ENCODE measurements around the gene ABCA5.
A peak's percentile ranks its signal among the peaks of the same experiment; 100 is the strongest.

The ABCA5 gene, protein sequence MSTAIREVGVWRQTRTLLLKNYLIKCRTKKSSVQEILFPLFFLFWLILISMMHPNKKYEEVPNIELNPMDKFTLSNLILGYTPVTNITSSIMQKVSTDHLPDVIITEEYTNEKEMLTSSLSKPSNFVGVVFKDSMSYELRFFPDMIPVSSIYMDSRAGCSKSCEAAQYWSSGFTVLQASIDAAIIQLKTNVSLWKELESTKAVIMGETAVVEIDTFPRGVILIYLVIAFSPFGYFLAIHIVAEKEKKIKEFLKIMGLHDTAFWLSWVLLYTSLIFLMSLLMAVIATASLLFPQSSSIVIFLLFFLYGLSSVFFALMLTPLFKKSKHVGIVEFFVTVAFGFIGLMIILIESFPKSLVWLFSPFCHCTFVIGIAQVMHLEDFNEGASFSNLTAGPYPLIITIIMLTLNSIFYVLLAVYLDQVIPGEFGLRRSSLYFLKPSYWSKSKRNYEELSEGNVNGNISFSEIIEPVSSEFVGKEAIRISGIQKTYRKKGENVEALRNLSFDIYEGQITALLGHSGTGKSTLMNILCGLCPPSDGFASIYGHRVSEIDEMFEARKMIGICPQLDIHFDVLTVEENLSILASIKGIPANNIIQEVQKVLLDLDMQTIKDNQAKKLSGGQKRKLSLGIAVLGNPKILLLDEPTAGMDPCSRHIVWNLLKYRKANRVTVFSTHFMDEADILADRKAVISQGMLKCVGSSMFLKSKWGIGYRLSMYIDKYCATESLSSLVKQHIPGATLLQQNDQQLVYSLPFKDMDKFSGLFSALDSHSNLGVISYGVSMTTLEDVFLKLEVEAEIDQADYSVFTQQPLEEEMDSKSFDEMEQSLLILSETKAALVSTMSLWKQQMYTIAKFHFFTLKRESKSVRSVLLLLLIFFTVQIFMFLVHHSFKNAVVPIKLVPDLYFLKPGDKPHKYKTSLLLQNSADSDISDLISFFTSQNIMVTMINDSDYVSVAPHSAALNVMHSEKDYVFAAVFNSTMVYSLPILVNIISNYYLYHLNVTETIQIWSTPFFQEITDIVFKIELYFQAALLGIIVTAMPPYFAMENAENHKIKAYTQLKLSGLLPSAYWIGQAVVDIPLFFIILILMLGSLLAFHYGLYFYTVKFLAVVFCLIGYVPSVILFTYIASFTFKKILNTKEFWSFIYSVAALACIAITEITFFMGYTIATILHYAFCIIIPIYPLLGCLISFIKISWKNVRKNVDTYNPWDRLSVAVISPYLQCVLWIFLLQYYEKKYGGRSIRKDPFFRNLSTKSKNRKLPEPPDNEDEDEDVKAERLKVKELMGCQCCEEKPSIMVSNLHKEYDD (N-terminal part only)

DNA sequence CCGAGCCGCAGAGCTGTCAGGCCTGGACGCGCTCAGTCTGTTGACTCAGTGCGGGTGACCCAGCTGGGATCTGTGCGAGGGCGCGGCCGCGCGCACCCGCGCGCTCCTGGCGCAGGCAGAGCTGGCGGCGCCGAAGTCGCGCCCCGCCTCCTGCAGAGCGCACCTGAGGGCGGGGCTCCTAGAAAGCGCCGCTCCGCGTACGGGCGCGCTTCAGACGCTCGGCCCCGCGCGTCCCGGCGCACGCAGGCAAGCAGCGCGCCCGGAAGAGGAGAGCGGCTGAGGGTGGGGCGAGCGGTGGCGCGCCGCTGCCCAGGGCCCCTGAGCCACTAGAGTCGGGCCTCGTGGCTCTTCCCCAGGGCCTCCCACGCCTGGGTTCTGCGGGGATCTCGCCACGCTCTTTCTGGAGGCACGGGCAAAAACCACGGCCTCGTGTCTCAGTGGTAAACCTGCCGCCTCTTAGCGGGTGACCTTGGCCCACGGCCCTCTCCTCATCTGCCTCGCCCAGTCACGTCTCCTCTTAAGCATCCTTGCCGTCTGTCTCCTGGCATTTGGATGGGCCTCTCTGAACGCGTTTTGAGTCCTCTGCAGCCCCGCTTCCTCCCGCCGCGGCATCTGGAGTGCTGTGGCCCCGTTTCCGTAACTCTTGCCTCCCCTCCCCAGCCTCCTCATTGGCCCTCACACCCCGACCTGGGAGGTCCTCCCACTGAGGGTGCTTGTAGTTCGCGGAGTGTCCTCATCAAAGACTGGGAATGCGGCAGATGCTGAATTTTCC is at the start of gene ABCA5:
TSS of gene ABCA5 (minus strand) at position 74 of the 772 bp plus-strand sequence. CDS start 12,718 bp downstream, outside the sequence.
- DNase-seq: peak; percentile 33

DNA sequence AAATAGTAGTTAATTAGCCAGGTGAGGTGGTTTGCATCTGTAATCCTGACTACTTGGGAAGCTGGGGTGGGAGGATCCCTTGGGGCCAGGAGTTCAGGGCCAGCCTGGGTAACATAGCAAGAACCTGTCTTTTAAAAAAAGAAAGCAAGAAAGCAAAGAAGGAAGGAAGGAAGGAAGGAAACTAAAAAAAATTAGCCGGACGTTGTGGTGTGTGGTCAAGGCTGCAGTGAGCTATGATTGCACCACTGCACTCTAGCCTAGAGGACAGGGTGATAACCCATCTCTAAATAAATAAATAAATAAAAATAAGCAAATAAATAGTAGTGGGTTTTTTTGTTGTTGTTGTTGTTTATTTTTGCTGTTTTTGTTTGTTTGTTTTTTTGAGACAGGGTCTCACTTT is 48.3 kb upstream of the ABCA5 start:
- no peak for DNase-seq

GRCh38 chr17:69373069-69373468 is 46.1 kb upstream of the ABCA5 start:
- DNase-seq: no peak

DNA sequence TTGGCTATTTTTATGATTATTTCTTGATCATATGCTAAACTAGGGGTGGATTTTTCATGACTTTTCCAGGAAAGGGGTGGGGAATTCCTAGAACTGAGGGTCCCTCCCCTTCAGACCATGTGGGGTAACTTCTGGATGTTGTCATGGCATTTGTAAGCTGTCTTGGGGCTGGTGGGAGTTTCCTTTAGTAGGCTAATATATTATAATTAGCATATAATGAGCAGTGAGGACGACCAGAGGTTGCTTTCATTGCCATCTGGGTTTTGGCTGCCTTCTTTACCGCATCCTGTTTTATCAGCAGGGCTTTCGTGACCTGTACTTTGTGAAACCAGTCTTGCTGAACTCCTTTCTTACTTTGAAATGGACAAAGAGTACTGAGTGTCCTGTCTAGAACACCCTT is 40.4 kb upstream of the ABCA5 start:
- no peak for DNase-seq

DNA sequence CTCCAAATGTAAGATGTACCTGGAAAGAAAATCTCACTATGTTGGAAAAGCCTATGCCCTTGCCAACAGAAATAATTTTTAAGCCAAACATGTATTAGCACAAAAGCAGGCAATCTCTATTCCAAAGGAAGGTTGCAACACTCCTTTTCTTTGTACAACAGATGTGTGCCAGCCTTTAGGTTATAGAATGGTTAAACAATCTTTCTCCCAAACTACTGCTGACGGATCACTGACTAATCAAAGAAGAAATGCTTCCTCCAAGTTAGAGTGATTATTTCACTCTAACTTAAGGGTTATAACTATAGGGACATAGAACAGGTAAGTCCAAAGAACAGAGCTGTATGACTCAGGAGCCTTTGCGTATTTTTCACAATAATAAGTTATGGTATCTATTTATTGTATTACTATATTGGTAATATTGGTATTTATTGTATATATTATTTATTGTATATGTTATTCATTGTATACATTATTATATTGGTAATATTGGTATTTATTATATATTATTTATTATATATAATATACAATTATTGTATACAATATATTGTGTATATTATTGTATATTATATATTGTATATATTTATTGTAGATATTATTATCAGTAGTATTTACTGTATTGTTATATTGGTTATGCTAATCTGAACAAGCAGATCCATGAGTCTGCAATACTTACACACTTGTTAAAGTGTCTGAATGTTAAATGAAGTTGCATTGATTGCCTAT is 36.7 kb upstream of the ABCA5 start:
- no peak for DNase-seq

DNA sequence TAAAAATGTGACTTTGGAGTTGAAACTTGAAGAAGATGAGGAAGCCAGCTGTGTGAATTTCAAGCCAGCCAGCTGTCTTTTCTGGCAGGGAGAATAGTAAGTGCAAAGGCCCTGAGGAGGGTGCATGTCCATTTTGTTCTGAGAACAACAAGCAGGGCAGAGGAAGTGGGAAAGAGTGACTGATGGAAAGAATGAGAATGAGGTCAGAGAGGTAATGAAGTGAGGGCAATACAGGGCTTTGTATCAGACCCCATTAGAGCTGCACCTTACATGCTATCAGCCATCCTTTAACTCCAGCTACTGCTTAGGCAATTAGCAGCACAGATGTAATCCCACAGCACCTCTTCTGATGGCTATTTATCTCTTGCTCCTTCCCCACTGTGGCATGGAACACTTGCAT is 34.2 kb upstream of the ABCA5 start:
- DNase-seq: no peak

DNA sequence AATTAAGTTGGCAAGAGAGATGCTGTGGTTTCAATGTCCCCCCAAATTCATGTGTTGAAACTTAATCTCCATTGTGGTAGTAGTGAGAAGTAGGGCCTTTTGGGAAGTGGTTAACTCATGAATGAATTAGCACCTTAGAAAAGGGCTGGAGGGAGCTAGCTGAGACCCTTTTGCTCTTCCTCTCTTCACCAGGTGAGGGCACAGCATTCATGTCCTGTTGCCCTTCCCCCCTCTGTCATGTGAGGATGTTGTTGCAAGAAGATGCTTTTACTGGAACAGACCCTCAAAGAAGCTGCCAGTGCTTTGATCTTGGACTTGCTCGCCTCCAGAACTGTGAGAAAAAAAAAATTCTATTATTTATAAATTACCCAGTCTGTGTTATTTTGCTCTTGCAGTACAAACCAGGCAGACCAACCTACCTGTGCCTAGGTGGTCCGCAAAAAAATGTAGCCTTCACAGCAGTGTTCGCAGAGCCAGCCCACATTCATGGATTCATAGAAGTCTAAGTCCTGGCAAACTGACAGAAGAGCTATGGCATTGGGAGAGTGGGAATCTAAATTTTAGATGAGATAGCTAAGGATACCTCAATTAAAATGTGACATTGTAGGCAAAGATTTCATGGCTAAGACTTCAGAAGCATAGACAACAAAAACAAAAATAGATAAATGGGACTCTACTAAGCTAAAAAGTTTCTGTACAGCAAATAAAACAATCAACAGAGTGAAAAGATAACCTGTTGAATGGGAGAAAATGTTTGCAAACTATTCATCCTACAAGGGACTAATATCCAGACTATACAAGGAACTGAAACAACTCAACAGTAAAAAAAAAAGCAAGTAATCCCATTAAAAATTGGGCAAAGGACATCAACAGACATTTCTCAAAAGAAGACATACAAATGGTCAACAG is 32.0 kb upstream of the ABCA5 start:
- no peak for DNase-seq

DNA sequence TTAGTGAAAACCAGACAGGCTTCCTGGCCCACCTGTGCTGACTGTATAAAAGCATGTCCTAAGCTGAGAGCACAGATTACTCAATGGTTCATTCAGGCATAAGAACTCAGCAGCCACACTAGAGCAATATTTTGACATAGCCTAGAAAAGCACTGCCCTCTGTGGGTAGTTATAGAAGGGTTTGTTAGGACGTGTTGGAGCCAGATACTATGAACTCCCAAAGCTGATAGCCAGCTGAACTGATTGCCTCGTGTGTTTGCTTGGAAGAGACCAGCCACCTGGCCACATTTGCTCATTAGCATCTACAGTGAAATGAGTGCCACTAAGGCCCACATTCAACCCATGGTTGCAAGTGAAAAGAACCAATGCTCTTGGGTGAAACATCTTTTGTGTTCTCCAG is 30.8 kb upstream of the ABCA5 start:
- DNase-seq: no peak

DNA sequence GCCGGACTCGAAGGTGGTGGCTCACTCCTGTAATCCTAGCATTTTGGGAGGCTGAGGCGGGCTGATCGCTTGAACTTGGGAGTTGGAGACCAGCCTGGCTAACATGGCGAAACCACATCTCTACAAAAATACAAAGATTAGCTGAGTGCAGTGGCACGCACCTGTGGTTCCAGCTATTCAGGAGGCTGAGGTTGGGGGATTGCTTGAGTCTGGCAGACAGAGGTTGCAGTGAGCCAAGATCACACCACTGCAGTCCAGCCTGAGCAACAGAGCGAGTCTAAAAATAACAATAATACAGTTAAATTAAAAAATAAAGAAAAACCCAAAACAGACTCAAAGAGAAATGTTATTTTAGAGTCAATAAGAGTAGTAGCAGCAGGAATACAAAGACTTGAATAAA is 29.7 kb upstream of the ABCA5 start:
- no peak for DNase-seq

GRCh38 chr17:69350911-69351310 is 24.0 kb upstream of the ABCA5 start:
- DNase-seq: no peak

GRCh38 chr17:69348429-69348828 is 21.5 kb upstream of the ABCA5 start:
- no peak for DNase-seq

GRCh38 chr17:69346766-69347165 is 19.8 kb upstream of the ABCA5 start:
- no peak for DNase-seq

- no peak for DNase-seq
These were observed 18.0 kb upstream of the ABCA5 start for GRCh38 chr17:69344939-69345338.

DNA sequence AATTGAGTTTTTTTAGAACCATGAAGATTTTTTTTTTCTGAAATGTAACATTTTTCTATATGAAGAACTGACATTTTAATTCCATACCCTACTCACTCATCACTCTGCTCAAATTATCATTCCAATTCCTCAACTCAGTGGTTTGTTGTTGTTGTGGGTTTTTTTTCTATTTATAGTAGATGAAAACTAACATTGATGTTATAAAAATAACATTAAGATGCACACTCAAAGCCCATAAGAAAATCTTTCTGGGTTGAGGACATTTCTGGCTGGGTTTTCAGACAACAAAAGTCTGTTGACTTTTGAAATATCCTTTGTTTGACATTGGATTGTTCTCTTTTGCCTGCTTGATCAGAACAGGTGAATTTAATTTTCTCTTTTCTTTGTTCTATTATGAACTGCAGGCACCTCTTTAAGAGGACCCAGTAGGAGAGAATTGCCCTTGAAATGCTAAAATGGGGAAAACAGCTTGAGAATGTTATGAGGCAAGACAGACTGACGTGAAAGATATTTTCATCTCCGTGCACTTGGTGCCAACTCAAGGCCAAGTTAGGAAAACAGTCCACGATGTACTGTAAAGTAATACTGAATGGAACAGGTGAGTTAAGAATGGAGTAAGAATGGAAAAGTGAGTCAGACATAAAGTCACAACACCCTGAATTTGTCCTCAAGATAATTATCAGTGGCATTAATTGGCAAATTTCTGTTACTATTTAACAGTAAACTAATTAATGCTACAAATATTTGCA is 16.1 kb upstream of the ABCA5 start:
- DNase-seq: no peak

DNA sequence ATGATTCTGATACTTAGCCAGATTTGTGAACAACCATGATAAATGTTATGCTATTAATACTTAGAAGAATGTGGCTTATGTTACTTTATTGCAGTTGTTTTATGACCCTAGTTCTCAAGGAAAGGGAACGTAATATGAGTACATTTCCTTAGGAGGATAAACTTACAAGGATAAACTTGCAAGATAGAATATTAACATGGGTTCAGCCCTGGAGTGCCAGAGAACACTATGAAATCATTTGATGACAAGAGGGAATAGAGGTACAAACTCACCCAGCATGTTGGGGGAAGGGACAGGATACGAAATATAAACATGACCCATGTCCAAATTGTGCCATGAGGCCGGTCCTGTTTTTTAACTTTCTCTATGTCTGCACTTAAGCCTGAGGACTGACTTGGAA is 13.0 kb upstream of the ABCA5 start:
- DNase-seq: no peak

GRCh38 chr17:69336996-69337395 is 10.1 kb upstream of the ABCA5 start:
- no peak for DNase-seq

DNA sequence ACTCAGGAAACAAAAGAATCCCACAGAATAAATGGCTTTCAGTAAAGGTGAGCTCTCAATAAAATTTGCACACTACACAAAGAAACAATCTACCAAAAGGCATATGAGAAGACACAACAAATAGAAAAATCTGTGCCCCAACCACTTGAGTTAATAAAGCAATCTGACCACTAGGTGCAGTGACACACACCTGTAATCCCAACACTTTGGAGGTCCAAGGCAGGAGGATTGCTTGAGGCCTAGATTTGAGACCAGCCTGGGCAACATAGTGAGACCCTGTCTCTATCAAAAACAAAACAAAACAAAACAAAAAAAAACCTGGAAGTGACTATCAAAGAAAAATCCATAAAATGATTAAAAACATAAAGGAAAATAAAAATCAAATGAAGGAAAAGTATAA is 9.6 kb upstream of the ABCA5 start:
- DNase-seq: no peak

- no peak for DNase-seq
These were observed 8.1 kb upstream of the ABCA5 start for GRCh38 chr17:69335058-69335457.

GRCh38 chr17:69333561-69333960 is 6.6 kb upstream of the ABCA5 start:
- DNase-seq: no peak

- DNase-seq: no peak
These were observed 4.8 kb upstream of the ABCA5 start for GRCh38 chr17:69331756-69332155.

All from NCI-H187 treated with DMSO at 0.1 percent for 48 hours (cell line).